Activated CD4-positive, alpha-beta T cell treated with anti-CD3 and anti-CD28 coated beads, Interleukin-2, amount 10 ng/mL, durations not matched to agents 24 days and 14 days (primary cell): Measurements from ENCODE around the gene IGSF22. TPM values are rescaled to one million over a fixed set of nuclear protein-coding genes. Genes with fewer than 3 reads are reported as not detected.

Experiments used
- DNase-seq: peaks from one replicate; pipeline ENCODE4 v3.0.0; 2022
- H3K27ac Mint-ChIP-seq: one replicate; pipeline ENCODE4 v1.8.0; 2022; ENCODE audit warnings: mild to moderate bottlenecking, mixed read lengths
- H3K27me3 Mint-ChIP-seq: one replicate; pipeline ENCODE4 v1.8.0; 2022; ENCODE audit warnings: mixed read lengths
- H3K36me3 Mint-ChIP-seq: one replicate; pipeline ENCODE4 v1.8.0; 2022; ENCODE audit warnings: low read depth, mild to moderate bottlenecking, mixed read lengths
- H3K4me1 Mint-ChIP-seq: one replicate; pipeline ENCODE4 v1.8.0; 2021; ENCODE audit warnings: mixed read lengths
- H3K4me3 Mint-ChIP-seq: one replicate; pipeline ENCODE4 v1.8.0; 2022; ENCODE audit warnings: mild to moderate bottlenecking, moderate library complexity, mixed read lengths
- H3K9me3 Mint-ChIP-seq: one replicate; pipeline ENCODE4 v1.8.0; 2021; ENCODE audit warnings: mixed read lengths
- intact Hi-C: fragments of 100-400 bp; cut with micrococcal nuclease; formaldehyde crosslinking; loops from one replicate; pipeline ENCODE4 v1.15.1; 2023
- total RNA-seq: library from RNA; stranded (reverse); gene quantifications from 2 replicates; pipeline ENCODE4 v1.2.3, GENCODE V29; 2022

The IGSF22 gene
- total RNA-seq, 1 donor from 2014 or later = not detected

GRCh38 chr11:18736590-18737148 lies 10.7 kb upstream of the IGSF22 start:
- peaks cover 4% of the 10 kb centered on the region for H3K27me3 Mint-ChIP-seq
- H3K9me3 Mint-ChIP-seq = no peaks in the 10 kb centered on the region
- no peak overlapping the region for H3K27ac Mint-ChIP-seq
- no peak for DNase-seq
- intact Hi-C loops = loop anchor here (10.0 kb wide), 1 partner anchor 492 kb away; the partner anchor contains the start of gene SAA2
- H3K4me3 Mint-ChIP-seq = no peak overlapping the region
- H3K4me1 Mint-ChIP-seq = no peaks in the 10 kb centered on the region
- H3K36me3 Mint-ChIP-seq = no peaks in the 10 kb centered on the region

- intact Hi-C loops = loop anchor here (5.0 to 10.0 kb wide), 2 partner anchors 488 to 616 kb away; partner anchors contain the start of gene SAA2
- Mint-ChIP-seq H3K4me3 (no peak overlapping the region), H3K27ac (no peak overlapping the region), H3K36me3 (no peaks in the 10 kb centered on the region), H3K27me3 (peaks cover 4% of the 10 kb centered on the region), H3K9me3 (no peaks in the 10 kb centered on the region), H3K4me1 (no peaks in the 10 kb centered on the region)
- DNase-seq = no peak
These were observed 7.2 kb upstream of the IGSF22 start for GRCh38 chr11:18733202-18733601.

- Mint-ChIP-seq H3K27me3 (peaks cover 4% of the 10 kb centered on the region), H3K9me3 (no peaks in the 10 kb centered on the region), H3K4me3 (no peak overlapping the region), H3K27ac (no peak overlapping the region), H3K4me1 (peaks cover 3% of the 10 kb centered on the region), H3K36me3 (no peaks in the 10 kb centered on the region)
- peak; percentile 90 for DNase-seq
- intact Hi-C loops = loop anchor here (1.0 to 10.0 kb wide), 3 partner anchors 192 to 615 kb away; partner anchors contain the start of gene SAA2
These were observed 6.2 kb upstream of the IGSF22 start for GRCh38 chr11:18731949-18732821.

GRCh38 chr11:18731441-18731840 lies 5.5 kb upstream of the IGSF22 start:
- intact Hi-C loops = loop anchor here (1.0 to 10.0 kb wide), 3 partner anchors 191 to 614 kb away; partner anchors contain the start of gene SAA2
- H3K9me3 Mint-ChIP-seq = no peaks in the 10 kb centered on the region
- H3K4me1 Mint-ChIP-seq = peaks cover 3% of the 10 kb centered on the region
- H3K27me3 Mint-ChIP-seq = peaks cover 4% of the 10 kb centered on the region
- no peak for DNase-seq
- no peak overlapping the region for H3K4me3 Mint-ChIP-seq
- no peak overlapping the region for H3K27ac Mint-ChIP-seq
- H3K36me3 Mint-ChIP-seq = no peaks in the 10 kb centered on the region

GRCh38 chr11:18730020-18730419 lies 4.0 kb upstream of the IGSF22 start:
- intact Hi-C loops = loop anchor here (5.0 to 10.0 kb wide), 2 partner anchors 485 to 613 kb away; partner anchors contain the start of gene SAA2
- Mint-ChIP-seq H3K27me3 (peaks cover 2% of the 10 kb centered on the region), H3K4me1 (peaks cover 3% of the 10 kb centered on the region), H3K36me3 (no peaks in the 10 kb centered on the region), H3K9me3 (no peaks in the 10 kb centered on the region), H3K27ac (no peak overlapping the region), H3K4me3 (no peak overlapping the region)
- no peak for DNase-seq

GRCh38 chr11:18729426-18729825 lies 3.4 kb upstream of the IGSF22 start:
- Mint-ChIP-seq H3K36me3 (no peaks in the 10 kb centered on the region), H3K27me3 (no peaks in the 10 kb centered on the region), H3K27ac (no peak overlapping the region), H3K9me3 (no peaks in the 10 kb centered on the region), H3K4me1 (peaks cover 3% of the 10 kb centered on the region), H3K4me3 (no peak overlapping the region)
- DNase-seq = no peak
- intact Hi-C loops = no loop called here

- H3K4me3 Mint-ChIP-seq = no peak overlapping the region
These were observed 2.7 kb upstream of the IGSF22 start for GRCh38 chr11:18728658-18729057.

GRCh38 chr11:18727479-18728236 lies 1.7 kb upstream of the IGSF22 start:
- Mint-ChIP-seq H3K27ac (no peak overlapping the region), H3K36me3 (no peaks in the 10 kb centered on the region), H3K27me3 (peaks cover 7% of the 10 kb centered on the region), H3K4me3 (no peak overlapping the region), H3K4me1 (peaks cover 3% of the 10 kb centered on the region), H3K9me3 (no peaks in the 10 kb centered on the region)
- DNase-seq = peak; percentile 84
- intact Hi-C loops = no loop called here

More at GRCh38 chr11:18728658-18729057, 2.7 kb upstream of the IGSF22 start:
- peaks cover 3% of the 10 kb centered on the region for H3K4me1 Mint-ChIP-seq
- peaks cover 3% of the 10 kb centered on the region for H3K27me3 Mint-ChIP-seq
- H3K27ac Mint-ChIP-seq = no peak overlapping the region
- intact Hi-C loops = no loop called here
- no peaks in the 10 kb centered on the region for H3K36me3 Mint-ChIP-seq
- DNase-seq = no peak
- H3K9me3 Mint-ChIP-seq = no peaks in the 10 kb centered on the region

GRCh38 chr11:18723991-18724390 lies 2.0 kb downstream of the IGSF22 start:
- peaks cover 11% of the 10 kb centered on the region for H3K4me1 Mint-ChIP-seq
- peaks cover 16% of the 10 kb centered on the region for H3K27me3 Mint-ChIP-seq
- H3K27ac Mint-ChIP-seq = no peak overlapping the region
- DNase-seq = no peak
- no peaks in the 10 kb centered on the region for H3K36me3 Mint-ChIP-seq
- no peak overlapping the region for H3K4me3 Mint-ChIP-seq
- no peaks in the 10 kb centered on the region for H3K9me3 Mint-ChIP-seq
- intact Hi-C loops = loop anchor here (2.0 to 5.0 kb wide), 2 partner anchors 89 to 197 kb away; partner anchors contain the start of genes SPTY2D1 and TSG101

- Mint-ChIP-seq H3K4me3 (peak overlapping the region; percentile 93), H3K9me3 (no peaks in the 10 kb centered on the region), H3K27ac (no peak overlapping the region), H3K36me3 (no peaks in the 10 kb centered on the region), H3K27me3 (peaks cover 26% of the 10 kb centered on the region), H3K4me1 (peaks cover 8% of the 10 kb centered on the region)
- intact Hi-C loops = loop anchor here (2.0 to 5.0 kb wide), 2 partner anchors 87 to 195 kb away; partner anchors contain the start of genes SPTY2D1 and TSG101
- no peak for DNase-seq
These were observed 3.7 kb downstream of the IGSF22 start for GRCh38 chr11:18722293-18722637.

GRCh38 chr11:18721561-18722292 lies 4.3 kb downstream of the IGSF22 start:
- Mint-ChIP-seq H3K4me3 (peak overlapping the region; percentile 93), H3K36me3 (no peaks in the 10 kb centered on the region), H3K27ac (no peak overlapping the region), H3K4me1 (peaks cover 8% of the 10 kb centered on the region), H3K27me3 (peaks cover 26% of the 10 kb centered on the region), H3K9me3 (no peaks in the 10 kb centered on the region)
- intact Hi-C loops = loop anchor here (2.0 to 5.0 kb wide), 2 partner anchors 87 to 194 kb away; partner anchors contain the start of genes SPTY2D1 and TSG101
- DNase-seq = peak; percentile 85

GRCh38 chr11:18720808-18721560 lies 5.0 kb downstream of the IGSF22 start:
- Mint-ChIP-seq H3K36me3 (no peaks in the 10 kb centered on the region), H3K27me3 (peaks cover 26% of the 10 kb centered on the region), H3K4me1 (peaks cover 8% of the 10 kb centered on the region), H3K9me3 (no peaks in the 10 kb centered on the region), H3K27ac (peak overlapping the region; percentile 21), H3K4me3 (peak overlapping the region; percentile 93)
- DNase-seq = peak; percentile 95
- intact Hi-C loops = loop anchor here (5.0 kb wide), 1 partner anchor 194 kb away; the partner anchor contains the start of gene TSG101
